ENCODE measurements around the gene RNF14. TPM values are rescaled to one million over a fixed set of nuclear protein-coding genes. Genes with fewer than 3 reads are reported as not detected.
A peak's percentile ranks its signal among the peaks of the same experiment; 100 is the strongest.

Gene RNF14
- polyA plus RNA-seq, 4 donors: 48.6 to 71.5 (median 61.4) TPM

- no peak for DNase-seq (ENCODE audit: low read depth in 4 of 4, low spot score in 3 of 4)
These were observed 1.2 kb downstream of the RNF14 start for GRCh38 chr5:141969783-141970771.

- DNase-seq (ENCODE audit: low read depth in 4 of 4, low spot score in 3 of 4): no peak
These were observed 5.1 kb downstream of the RNF14 start for GRCh38 chr5:141973871-141974595.

GRCh38 chr5:141976176-141976575 lies 7.3 kb downstream of the RNF14 start:
- DNase-seq (ENCODE audit: low read depth in 4 of 4, low spot score in 3 of 4): no peak

GRCh38 chr5:141978389-141978788 lies 9.5 kb downstream of the RNF14 start:
- no peak for DNase-seq (ENCODE audit: low read depth in 4 of 4, low spot score in 3 of 4)

- no peak for DNase-seq (ENCODE audit: low read depth in 4 of 4, low spot score in 3 of 4)
These were observed 13.7 kb downstream of the RNF14 start for GRCh38 chr5:141982626-141983025.

- DNase-seq (ENCODE audit: low read depth in 4 of 4, low spot score in 3 of 4): no peak
These were observed 17.2 kb downstream of the RNF14 start for GRCh38 chr5:141986072-141986471.

- no peak for DNase-seq (ENCODE audit: low read depth in 4 of 4, low spot score in 3 of 4)
These were observed 20.8 kb downstream of the RNF14 start for GRCh38 chr5:141989720-141990119.

- DNase-seq (ENCODE audit: low read depth in 4 of 4, low spot score in 3 of 4): peak in 1 of 4 donors; percentile 51
These were observed 23.6 kb downstream of the RNF14 start for GRCh38 chr5:141992349-141992963.

- DNase-seq (ENCODE audit: low read depth in 4 of 4, low spot score in 3 of 4): no peak
These were observed 25.7 kb downstream of the RNF14 start for GRCh38 chr5:141994511-141995136.

GRCh38 chr5:141995656-141996055 lies 26.8 kb downstream of the RNF14 start:
- no peak for DNase-seq (ENCODE audit: low read depth in 4 of 4, low spot score in 3 of 4)

GRCh38 chr5:141997358-141997960 lies 28.6 kb downstream of the RNF14 start:
- DNase-seq (ENCODE audit: low read depth in 4 of 4, low spot score in 3 of 4): no peak

- DNase-seq (ENCODE audit: low read depth in 4 of 4, low spot score in 3 of 4): no peak
These were observed 31.3 kb downstream of the RNF14 start for GRCh38 chr5:142000173-142000572.

- DNase-seq (ENCODE audit: low read depth in 4 of 4, low spot score in 3 of 4): no peak
These were observed 32.0 kb downstream of the RNF14 start for GRCh38 chr5:142000704-142001484.

- DNase-seq (ENCODE audit: low read depth in 4 of 4, low spot score in 3 of 4): no peak
These were observed 34.4 kb downstream of the RNF14 start for GRCh38 chr5:142003266-142003800.

GRCh38 chr5:142006363-142007236 lies 37.7 kb downstream of the RNF14 start:
- DNase-seq (ENCODE audit: low read depth in 4 of 4, low spot score in 3 of 4): no peak

- DNase-seq (ENCODE audit: low read depth in 4 of 4, low spot score in 3 of 4): no peak
These were observed 38.3 kb downstream of the RNF14 start for GRCh38 chr5:142007237-142007544.

- no peak for DNase-seq (ENCODE audit: low read depth in 4 of 4, low spot score in 3 of 4)
These were observed 39.9 kb downstream of the RNF14 start for GRCh38 chr5:142008813-142009212.

GRCh38 chr5:142009886-142010285 lies 41.0 kb downstream of the RNF14 start:
- no peak for DNase-seq (ENCODE audit: low read depth in 4 of 4, low spot score in 3 of 4)

Measured in left renal pelvis (tissue), 4 donors.